Left ventricle myocardium inferior (tissue), 1 donor: ENCODE measurements around the gene F2RL2. TPM values are rescaled to one million over a fixed set of nuclear protein-coding genes. Genes with fewer than 3 reads are reported as not detected.

Experiments
- DNase-seq: peaks from one replicate; pipeline ENCODE4 v3.0.0-alpha.2; 2020
- H3K27ac ChIP-seq: fragments of 200-600 bp; replicated peaks from 2 replicates; pipeline ENCODE4 v1.8.0; 2021
- H3K27me3 ChIP-seq: fragments of 200-600 bp; 2 replicates; pipeline ENCODE4 v1.8.0; 2021; ENCODE audit warnings: low read depth
- H3K36me3 ChIP-seq: fragments of 200-600 bp; 2 replicates; pipeline ENCODE4 v1.8.0; 2021
- H3K4me1 ChIP-seq: fragments of 200-600 bp; 2 replicates; pipeline ENCODE4 v1.8.0; 2021
- H3K4me3 ChIP-seq: fragments of 200-600 bp; 2 replicates; pipeline ENCODE4 v1.8.0; 2021; ENCODE audit warnings: mild to moderate bottlenecking, moderate library complexity
- H3K9me3 ChIP-seq: fragments of 200-600 bp; replicated peaks from 2 replicates; pipeline ENCODE4 v1.8.0; 2021
- intact Hi-C: fragments of 100-400 bp; cut with micrococcal nuclease; formaldehyde crosslinking; loops from one replicate; pipeline ENCODE4 v1.11.0; 2022
- total RNA-seq: library from RNA; stranded (reverse); fragmentation: NEBNext Ultra II Directional; extraction: Animal tissue kit (Norgen Biotek cat#: 25700); gene quantifications from one replicate; pipeline ENCODE4 v1.2.1, GENCODE V29; 2021
- TF ChIP-seq, protein P1 (sequence below): fragments of 200-600 bp; IDR thresholded peaks from 2 replicates; pipeline ENCODE4 v1.8.0; 2021; ENCODE audit warnings: antibody characterized with exemption, mild to moderate bottlenecking, borderline replicate concordance
- donor health status: DM: no; HTN: yes; CAD: no; lungs with severe emphysema.

F2RL2 gene
- total RNA-seq, 1 donor from 2014 or later, result 0.22 TPM

DNA sequence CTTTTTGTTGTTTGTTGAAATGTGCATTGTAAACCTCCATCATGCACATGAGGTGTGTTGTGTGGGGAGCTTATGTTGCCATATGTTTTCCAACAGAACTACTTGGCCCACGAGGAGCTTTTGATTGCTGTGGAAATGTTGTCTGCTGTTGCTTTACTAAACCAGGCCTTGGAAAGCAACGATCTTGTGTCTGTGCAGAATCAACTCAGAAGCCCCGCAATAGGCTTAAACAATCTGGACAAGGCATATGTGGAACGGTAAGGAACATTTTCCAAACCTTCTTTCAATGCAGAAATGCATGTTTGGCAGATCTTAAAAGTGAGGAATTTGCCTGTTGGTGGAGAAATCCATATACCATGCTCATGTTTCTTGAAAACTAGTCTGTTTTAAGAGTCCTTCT, 22.5 kb downstream of the F2RL2 start:
- no peak for DNase-seq
- no peak overlapping the region for H3K4me3 ChIP-seq
- H3K36me3 ChIP-seq, result no peaks in the 10 kb centered on the region
- TF ChIP-seq, protein P1, sequence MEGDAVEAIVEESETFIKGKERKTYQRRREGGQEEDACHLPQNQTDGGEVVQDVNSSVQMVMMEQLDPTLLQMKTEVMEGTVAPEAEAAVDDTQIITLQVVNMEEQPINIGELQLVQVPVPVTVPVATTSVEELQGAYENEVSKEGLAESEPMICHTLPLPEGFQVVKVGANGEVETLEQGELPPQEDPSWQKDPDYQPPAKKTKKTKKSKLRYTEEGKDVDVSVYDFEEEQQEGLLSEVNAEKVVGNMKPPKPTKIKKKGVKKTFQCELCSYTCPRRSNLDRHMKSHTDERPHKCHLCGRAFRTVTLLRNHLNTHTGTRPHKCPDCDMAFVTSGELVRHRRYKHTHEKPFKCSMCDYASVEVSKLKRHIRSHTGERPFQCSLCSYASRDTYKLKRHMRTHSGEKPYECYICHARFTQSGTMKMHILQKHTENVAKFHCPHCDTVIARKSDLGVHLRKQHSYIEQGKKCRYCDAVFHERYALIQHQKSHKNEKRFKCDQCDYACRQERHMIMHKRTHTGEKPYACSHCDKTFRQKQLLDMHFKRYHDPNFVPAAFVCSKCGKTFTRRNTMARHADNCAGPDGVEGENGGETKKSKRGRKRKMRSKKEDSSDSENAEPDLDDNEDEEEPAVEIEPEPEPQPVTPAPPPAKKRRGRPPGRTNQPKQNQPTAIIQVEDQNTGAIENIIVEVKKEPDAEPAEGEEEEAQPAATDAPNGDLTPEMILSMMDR, result no peak
- no peaks in the 10 kb centered on the region for H3K4me1 ChIP-seq
- H3K9me3 ChIP-seq, result no peaks in the 10 kb centered on the region
- H3K27me3 ChIP-seq, result peaks cover 3% of the 10 kb centered on the region
- no peak overlapping the region for H3K27ac ChIP-seq
- intact Hi-C loops, result loop anchor here (5.0 kb wide), 1 partner anchor 172 kb away; no protein-coding TSS in a partner anchor

DNA sequence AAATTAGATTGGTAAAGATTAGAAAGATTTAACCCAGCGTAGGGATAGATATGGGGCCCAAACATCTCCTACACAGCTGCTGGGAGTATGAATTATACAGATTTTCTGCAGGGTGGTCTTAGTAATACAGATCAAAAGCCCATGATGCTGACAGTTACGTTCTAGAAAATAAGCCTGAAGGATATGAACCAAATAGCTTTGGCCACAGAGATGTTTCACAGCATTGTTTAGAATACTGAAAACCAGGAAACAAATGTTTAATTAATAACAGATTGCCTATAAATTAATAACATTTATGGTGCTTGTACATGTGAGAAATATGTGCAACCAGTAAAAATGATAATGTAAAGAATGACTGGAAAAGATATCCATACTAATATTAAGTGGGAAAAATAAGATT, 24.7 kb downstream of the F2RL2 start:
- intact Hi-C loops, result no loop called here
- Histone ChIP-seq H3K9me3 (no peaks in the 10 kb centered on the region), H3K27me3 (peaks cover 3% of the 10 kb centered on the region), H3K36me3 (no peaks in the 10 kb centered on the region), H3K4me1 (no peaks in the 10 kb centered on the region), H3K4me3 (no peak overlapping the region), H3K27ac (no peak overlapping the region)
- TF ChIP-seq, protein P1, result no peak
- no peak for DNase-seq

DNA sequence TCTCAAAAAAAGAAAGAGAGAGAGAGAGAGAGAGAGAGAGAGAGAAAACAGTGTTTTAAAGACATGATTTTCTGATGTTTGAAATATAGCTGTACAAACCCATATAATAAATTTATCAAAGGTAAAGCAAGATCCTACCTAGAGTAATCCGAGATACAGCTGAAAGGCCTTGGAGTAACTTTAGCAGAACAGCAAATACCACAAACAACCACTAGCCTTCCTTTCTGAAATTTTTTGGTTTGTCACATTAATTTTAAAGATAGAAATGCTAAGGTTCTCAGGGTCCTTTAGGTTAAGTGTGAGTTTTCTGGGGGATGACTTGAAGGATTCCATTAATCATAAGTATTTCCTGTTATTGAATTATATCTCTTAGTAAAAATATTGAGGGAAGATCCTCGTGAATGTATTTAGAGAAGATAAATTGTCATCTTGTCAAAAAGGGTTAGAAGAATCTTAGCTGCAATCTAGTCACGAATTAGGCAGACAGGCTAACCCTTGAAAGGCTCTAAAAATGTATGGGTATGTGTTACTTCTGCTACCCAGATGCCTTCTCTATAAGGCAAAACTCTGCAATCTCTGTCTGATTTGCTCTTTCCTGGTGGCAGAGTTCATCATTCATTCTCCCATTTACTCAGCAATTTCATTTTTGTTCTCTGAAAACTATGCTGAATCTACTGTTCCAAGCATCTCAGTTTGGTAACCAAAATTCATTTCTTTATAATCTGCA, 27.3 kb downstream of the F2RL2 start:
- H3K9me3 ChIP-seq, result no peaks in the 10 kb centered on the region
- H3K27ac ChIP-seq, result no peak overlapping the region
- DNase-seq, result no peak
- H3K36me3 ChIP-seq, result no peaks in the 10 kb centered on the region
- H3K4me3 ChIP-seq, result no peak overlapping the region
- intact Hi-C loops, result no loop called here
- H3K4me1 ChIP-seq, result no peaks in the 10 kb centered on the region
- TF ChIP-seq, protein P1, result no peak
- no peaks in the 10 kb centered on the region for H3K27me3 ChIP-seq

GRCh38 chr5:76594107-76594506, 29.1 kb downstream of the F2RL2 start:
- no peak overlapping the region for H3K4me3 ChIP-seq
- H3K36me3 ChIP-seq, result no peaks in the 10 kb centered on the region
- H3K27ac ChIP-seq, result no peak overlapping the region
- intact Hi-C loops, result no loop called here
- H3K4me1 ChIP-seq, result no peaks in the 10 kb centered on the region
- TF ChIP-seq, protein P1, result no peak
- DNase-seq, result no peak
- H3K9me3 ChIP-seq, result no peaks in the 10 kb centered on the region
- H3K27me3 ChIP-seq, result no peaks in the 10 kb centered on the region

GRCh38 chr5:76592692-76593091, 30.5 kb downstream of the F2RL2 start:
- TF ChIP-seq, protein P1, result no peak
- no peak for DNase-seq
- Histone ChIP-seq H3K27me3 (no peaks in the 10 kb centered on the region), H3K9me3 (no peaks in the 10 kb centered on the region), H3K27ac (no peak overlapping the region), H3K4me3 (no peak overlapping the region), H3K36me3 (no peaks in the 10 kb centered on the region), H3K4me1 (no peaks in the 10 kb centered on the region)
- intact Hi-C loops, result no loop called here
